Parietal lobe (tissue), 1 donor: ENCODE measurements around the gene ABCC2. TPM values are rescaled to one million over a fixed set of nuclear protein-coding genes. Genes with fewer than 3 reads are reported as not detected.

ENCODE experiments used
- total RNA-seq: library from RNA; depleted of rRNA; stranded (reverse); fragments of >200 nt; gene quantifications from one replicate; pipeline ENCODE4 v1.2.3, GENCODE V29; 2014

The ABCC2 gene
- total RNA-seq = 0.63 TPM

GRCh38 chr10:99782447-99783286, at the start of gene ABCC2:
TSS of gene ABCC2 (plus strand) at chr10:99782640. CDS start at chr10:99782845, 205 bp downstream.

Other genes with a start within 250 kb of the ABCC2 start
- gene NKX2-3, start 249.7 kb upstream of the ABCC2 start, total RNA-seq = not detected
- 30.7 TPM for gene SLC25A28, start 162.2 kb upstream of the ABCC2 start, total RNA-seq
- gene ENTPD7, start 123.1 kb upstream of the ABCC2 start, total RNA-seq = 11.3 TPM
- gene COX15, start 50.5 kb upstream of the ABCC2 start, total RNA-seq = 48.5 TPM
- 17.5 TPM for gene CUTC, start 50.4 kb upstream of the ABCC2 start, total RNA-seq
- gene DNMBP, start 227.3 kb downstream of the ABCC2 start, total RNA-seq = 5.6 TPM